Measurements from ENCODE around the gene FAH. TPM values are rescaled to one million over a fixed set of nuclear protein-coding genes. Genes with fewer than 3 reads are reported as not detected.

FAH gene
- total RNA-seq, 1 donor from 2014 or later, result 16.2 TPM

DNA sequence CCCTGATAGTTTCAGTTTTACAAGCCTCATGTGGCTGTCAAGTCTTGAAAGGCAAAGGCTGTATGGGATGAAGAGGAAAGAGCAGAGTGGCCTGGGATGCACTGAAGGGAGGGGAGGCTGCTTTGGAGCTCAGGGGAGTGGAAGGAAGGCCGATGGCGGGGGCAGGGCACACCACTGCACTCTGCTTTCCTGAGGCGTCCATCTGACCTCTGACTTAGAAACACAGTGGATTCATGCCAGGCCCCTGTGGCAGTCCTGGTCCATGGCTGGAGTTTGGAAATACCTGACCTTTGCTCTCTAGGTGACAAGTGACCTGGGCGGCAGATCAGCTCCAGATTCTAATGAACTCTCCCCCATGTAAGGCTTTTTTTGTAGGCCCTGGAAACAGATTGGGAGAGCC lies 19.0 kb downstream of the FAH start:
- no peak for DNase-seq (ENCODE audit: low spot score)
- Mint-ChIP-seq H3K4me3 (ENCODE audit: unreplicated experiment) (no peak overlapping the region), H3K36me3 (ENCODE audit: low read depth) (peaks cover 1% of the 10 kb centered on the region), H3K4me1 (ENCODE audit: low read depth) (no peaks in the 10 kb centered on the region), H3K27ac (ENCODE audit: unreplicated experiment) (no peak overlapping the region), H3K9me3 (ENCODE audit: low read depth) (no peaks in the 10 kb centered on the region), H3K27me3 (ENCODE audit: low read depth) (no peaks in the 10 kb centered on the region)
- TF ChIP-seq, protein P1, sequence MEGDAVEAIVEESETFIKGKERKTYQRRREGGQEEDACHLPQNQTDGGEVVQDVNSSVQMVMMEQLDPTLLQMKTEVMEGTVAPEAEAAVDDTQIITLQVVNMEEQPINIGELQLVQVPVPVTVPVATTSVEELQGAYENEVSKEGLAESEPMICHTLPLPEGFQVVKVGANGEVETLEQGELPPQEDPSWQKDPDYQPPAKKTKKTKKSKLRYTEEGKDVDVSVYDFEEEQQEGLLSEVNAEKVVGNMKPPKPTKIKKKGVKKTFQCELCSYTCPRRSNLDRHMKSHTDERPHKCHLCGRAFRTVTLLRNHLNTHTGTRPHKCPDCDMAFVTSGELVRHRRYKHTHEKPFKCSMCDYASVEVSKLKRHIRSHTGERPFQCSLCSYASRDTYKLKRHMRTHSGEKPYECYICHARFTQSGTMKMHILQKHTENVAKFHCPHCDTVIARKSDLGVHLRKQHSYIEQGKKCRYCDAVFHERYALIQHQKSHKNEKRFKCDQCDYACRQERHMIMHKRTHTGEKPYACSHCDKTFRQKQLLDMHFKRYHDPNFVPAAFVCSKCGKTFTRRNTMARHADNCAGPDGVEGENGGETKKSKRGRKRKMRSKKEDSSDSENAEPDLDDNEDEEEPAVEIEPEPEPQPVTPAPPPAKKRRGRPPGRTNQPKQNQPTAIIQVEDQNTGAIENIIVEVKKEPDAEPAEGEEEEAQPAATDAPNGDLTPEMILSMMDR (IDR thresholded peaks at IDR 0.05), result no peak

- TF ChIP-seq, protein P1 (IDR thresholded peaks at IDR 0.05), result no peak
- H3K4me1 Mint-ChIP-seq (ENCODE audit: low read depth), result no peaks in the 10 kb centered on the region
- no peak overlapping the region for H3K27ac Mint-ChIP-seq (ENCODE audit: unreplicated experiment)
- DNase-seq (ENCODE audit: low spot score), result no peak
- H3K27me3 Mint-ChIP-seq (ENCODE audit: low read depth), result no peaks in the 10 kb centered on the region
- peaks cover 1% of the 10 kb centered on the region for H3K36me3 Mint-ChIP-seq (ENCODE audit: low read depth)
- no peak overlapping the region for H3K4me3 Mint-ChIP-seq (ENCODE audit: unreplicated experiment)
- no peaks in the 10 kb centered on the region for H3K9me3 Mint-ChIP-seq (ENCODE audit: low read depth)
Observed at GRCh38 chr15:80172401-80172800, 19.6 kb downstream of the FAH start.

GRCh38 chr15:80173022-80173759 lies 20.4 kb downstream of the FAH start:
- no peak for DNase-seq (ENCODE audit: low spot score)
- H3K4me1 Mint-ChIP-seq (ENCODE audit: low read depth), result no peaks in the 10 kb centered on the region
- no peak overlapping the region for H3K4me3 Mint-ChIP-seq (ENCODE audit: unreplicated experiment)
- H3K27me3 Mint-ChIP-seq (ENCODE audit: low read depth), result no peaks in the 10 kb centered on the region
- H3K27ac Mint-ChIP-seq (ENCODE audit: unreplicated experiment), result no peak overlapping the region
- TF ChIP-seq, protein P1 (IDR thresholded peaks at IDR 0.05), result peak; percentile 84
- H3K9me3 Mint-ChIP-seq (ENCODE audit: low read depth), result no peaks in the 10 kb centered on the region
- peaks cover 1% of the 10 kb centered on the region for H3K36me3 Mint-ChIP-seq (ENCODE audit: low read depth)

- no peak for DNase-seq (ENCODE audit: low spot score)
- Mint-ChIP-seq H3K9me3 (ENCODE audit: low read depth) (peaks cover 5% of the 10 kb centered on the region), H3K4me3 (ENCODE audit: unreplicated experiment) (no peak overlapping the region)
Observed at GRCh38 chr15:80174017-80174746, 21.4 kb downstream of the FAH start.

GRCh38 chr15:80175436-80175835 lies 22.6 kb downstream of the FAH start:
- H3K9me3 Mint-ChIP-seq (ENCODE audit: low read depth), result peaks cover 5% of the 10 kb centered on the region

More at GRCh38 chr15:80174017-80174746, 21.4 kb downstream of the FAH start:
- no peak overlapping the region for H3K27ac Mint-ChIP-seq (ENCODE audit: unreplicated experiment)
- H3K27me3 Mint-ChIP-seq (ENCODE audit: low read depth), result no peaks in the 10 kb centered on the region
- TF ChIP-seq, protein P1 (IDR thresholded peaks at IDR 0.05), result no peak
- H3K4me1 Mint-ChIP-seq (ENCODE audit: low read depth), result peaks cover 5% of the 10 kb centered on the region
- H3K36me3 Mint-ChIP-seq (ENCODE audit: low read depth), result peaks cover 5% of the 10 kb centered on the region

More at GRCh38 chr15:80175436-80175835, 22.6 kb downstream of the FAH start:
- no peak overlapping the region for H3K4me3 Mint-ChIP-seq (ENCODE audit: unreplicated experiment)
- TF ChIP-seq, protein P1 (IDR thresholded peaks at IDR 0.05), result no peak
- no peak overlapping the region for H3K27ac Mint-ChIP-seq (ENCODE audit: unreplicated experiment)
- peaks cover 5% of the 10 kb centered on the region for H3K36me3 Mint-ChIP-seq (ENCODE audit: low read depth)
- peaks cover 11% of the 10 kb centered on the region for H3K4me1 Mint-ChIP-seq (ENCODE audit: low read depth)
- no peaks in the 10 kb centered on the region for H3K27me3 Mint-ChIP-seq (ENCODE audit: low read depth)
- DNase-seq (ENCODE audit: low spot score), result no peak
